ENCODE results near the gene ADGRE2.
"Not testable (repeated sequence)": the region's sequence is repeated elsewhere in the genome, so short reads cannot be mapped to it uniquely, and the experiment has no call there.

ADGRE2 gene

GRCh38 chr19:14778110-14778845 lies at the start of gene ADGRE2:
Gene ADGRE2 (minus strand): TSS chr19:14778560. CDS start chr19:14776756, 1,804 bp downstream.
- DNase-seq (ENCODE audit: low read depth) = not testable (repeated sequence)

DNA sequence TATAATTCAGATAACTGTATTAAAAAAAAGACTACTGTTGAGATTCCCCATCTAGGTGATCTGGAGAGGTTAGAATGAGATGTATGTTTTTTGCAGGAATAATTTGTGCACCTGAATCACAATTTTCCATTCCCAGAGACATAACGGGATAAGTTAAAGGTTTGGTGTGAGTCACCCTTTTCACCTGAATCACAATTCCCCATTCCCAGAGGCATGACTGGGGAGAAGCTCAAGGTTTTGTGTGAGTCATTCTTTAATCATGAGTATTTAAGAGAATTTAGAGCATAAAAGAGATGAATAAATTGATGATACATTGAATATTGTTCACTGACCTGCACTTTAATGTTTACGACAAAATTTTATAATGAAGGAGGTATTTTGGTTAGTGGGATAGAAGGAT lies 47.6 kb upstream of the ADGRE2 start:
- DNase-seq (ENCODE audit: low read depth) = peak; percentile 22

DNA sequence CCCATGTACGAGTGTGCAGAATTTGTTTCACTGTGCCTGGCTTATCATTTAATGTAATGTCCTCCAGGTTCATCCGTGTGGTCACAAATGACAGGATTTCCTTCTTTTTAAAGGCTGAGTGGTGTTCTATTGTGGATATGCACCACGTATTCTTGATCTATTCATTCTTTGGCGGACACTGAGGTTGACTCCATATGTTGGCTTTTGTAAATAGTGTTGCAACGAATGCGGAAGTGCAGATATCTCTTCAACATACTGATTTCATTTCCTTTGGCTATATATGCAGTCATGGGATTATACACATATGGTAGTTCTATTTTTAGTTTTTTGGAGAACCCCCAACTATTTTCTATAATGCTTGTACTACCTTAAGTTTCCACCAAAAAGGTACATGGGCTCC lies 43.6 kb upstream of the ADGRE2 start:
- no peak for DNase-seq (ENCODE audit: low read depth)

- DNase-seq (ENCODE audit: low read depth) = no peak
These were observed 40.2 kb upstream of the ADGRE2 start for GRCh38 chr19:14818588-14818987.

GRCh38 chr19:14817052-14817451 lies 38.7 kb upstream of the ADGRE2 start:
- no peak for DNase-seq (ENCODE audit: low read depth)

DNA sequence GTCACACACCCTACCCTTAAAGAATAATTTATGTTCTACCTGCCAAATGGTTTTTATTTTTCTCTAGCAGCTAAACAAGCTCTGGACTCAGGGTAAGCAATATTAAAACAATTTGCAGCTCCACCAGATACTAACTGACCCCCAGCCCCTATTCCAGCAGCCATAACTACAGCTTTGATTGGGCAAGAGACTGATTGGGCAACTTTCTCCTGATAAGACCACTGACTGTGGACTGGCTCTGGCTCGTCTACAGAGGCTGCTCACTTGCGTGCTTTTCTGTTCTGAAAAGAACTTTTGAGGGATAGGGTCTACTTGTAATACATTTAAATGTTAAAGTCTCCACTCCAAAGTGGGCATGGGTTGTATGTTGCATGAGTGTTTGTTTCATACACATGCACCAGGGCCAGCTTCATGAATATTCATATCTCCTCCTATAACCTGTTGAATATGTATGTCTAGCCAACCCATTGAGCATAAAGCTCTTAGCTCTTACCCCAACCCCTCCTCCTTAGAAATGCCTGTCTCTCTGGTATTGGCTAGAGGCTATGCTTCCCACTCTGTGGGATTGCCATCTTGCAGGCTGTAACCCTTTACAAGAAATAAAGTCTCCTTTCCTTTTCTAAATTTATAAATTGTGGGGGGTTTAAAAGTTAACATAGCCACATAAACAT lies 36.8 kb upstream of the ADGRE2 start:
- no peak for DNase-seq (ENCODE audit: low read depth)

- DNase-seq (ENCODE audit: low read depth) = no peak
These were observed 31.1 kb upstream of the ADGRE2 start for GRCh38 chr19:14809272-14810057.

DNA sequence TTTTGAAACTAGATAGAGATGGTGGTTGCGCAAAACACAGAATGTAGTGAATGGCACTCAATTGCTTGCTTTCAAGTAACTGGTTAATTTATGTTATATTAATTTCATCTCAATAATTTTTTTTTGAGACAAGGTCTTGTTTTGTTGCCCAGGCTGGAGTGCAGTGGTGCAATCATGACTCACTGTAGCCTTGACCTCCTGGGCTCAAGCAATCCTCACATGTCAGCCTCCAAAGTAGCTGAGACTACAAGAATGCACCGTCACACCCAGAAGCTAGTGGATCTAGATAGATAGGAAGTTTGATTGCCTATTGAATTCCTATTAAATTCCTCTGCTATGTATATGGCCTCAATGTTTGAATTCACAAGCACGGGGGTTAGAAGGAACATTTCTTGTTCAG lies 26.4 kb upstream of the ADGRE2 start:
- no peak for DNase-seq (ENCODE audit: low read depth)

DNA sequence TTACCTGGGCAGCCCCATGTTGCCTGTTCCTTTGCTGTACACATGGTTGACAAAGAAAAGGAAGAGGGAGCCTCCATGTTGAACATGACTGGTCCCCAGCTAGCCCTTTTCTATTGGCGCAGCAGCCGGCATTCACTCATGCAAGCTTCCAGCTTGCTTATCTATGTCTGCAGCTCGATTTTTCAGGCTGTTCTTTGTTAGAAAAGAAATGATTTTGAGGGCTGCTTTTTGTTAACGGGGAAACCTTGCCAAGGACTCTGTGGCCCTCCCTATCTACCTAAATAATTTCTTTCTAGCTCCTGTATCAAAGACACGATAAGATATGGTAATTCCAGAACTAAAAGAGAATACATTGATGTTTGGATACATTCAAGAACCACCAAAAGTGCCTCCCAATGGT lies 20.4 kb upstream of the ADGRE2 start:
- no peak for DNase-seq (ENCODE audit: low read depth)

DNA sequence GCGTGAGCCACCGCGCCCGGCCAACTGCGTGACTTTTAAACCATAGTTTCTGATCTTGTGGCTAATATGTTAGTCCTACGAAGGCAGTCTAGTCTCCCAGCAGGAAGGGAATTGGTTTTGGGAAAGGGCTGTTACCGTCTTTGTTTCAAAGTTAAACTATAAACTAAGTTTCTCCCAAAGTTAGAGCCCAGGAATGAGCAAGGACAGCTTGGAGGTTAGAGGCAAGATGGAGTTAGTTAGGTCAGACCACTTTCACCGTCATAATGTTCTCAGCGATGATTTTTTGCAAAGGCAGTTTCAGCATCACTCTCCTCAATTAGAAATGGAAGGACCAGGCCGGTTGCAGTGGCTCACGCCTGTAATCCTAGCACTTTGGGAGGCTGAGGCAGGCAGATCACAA lies 17.7 kb upstream of the ADGRE2 start:
- no peak for DNase-seq (ENCODE audit: low read depth)

- peak; percentile 15 for DNase-seq (ENCODE audit: low read depth)
These were observed 16.8 kb upstream of the ADGRE2 start for GRCh38 chr19:14795078-14795721.

GRCh38 chr19:14792250-14792649 lies 13.9 kb upstream of the ADGRE2 start:
- not testable (repeated sequence) for DNase-seq (ENCODE audit: low read depth)

GRCh38 chr19:14786421-14786851 lies 8.1 kb upstream of the ADGRE2 start:
- peak; percentile 26 for DNase-seq (ENCODE audit: low read depth)

DNA sequence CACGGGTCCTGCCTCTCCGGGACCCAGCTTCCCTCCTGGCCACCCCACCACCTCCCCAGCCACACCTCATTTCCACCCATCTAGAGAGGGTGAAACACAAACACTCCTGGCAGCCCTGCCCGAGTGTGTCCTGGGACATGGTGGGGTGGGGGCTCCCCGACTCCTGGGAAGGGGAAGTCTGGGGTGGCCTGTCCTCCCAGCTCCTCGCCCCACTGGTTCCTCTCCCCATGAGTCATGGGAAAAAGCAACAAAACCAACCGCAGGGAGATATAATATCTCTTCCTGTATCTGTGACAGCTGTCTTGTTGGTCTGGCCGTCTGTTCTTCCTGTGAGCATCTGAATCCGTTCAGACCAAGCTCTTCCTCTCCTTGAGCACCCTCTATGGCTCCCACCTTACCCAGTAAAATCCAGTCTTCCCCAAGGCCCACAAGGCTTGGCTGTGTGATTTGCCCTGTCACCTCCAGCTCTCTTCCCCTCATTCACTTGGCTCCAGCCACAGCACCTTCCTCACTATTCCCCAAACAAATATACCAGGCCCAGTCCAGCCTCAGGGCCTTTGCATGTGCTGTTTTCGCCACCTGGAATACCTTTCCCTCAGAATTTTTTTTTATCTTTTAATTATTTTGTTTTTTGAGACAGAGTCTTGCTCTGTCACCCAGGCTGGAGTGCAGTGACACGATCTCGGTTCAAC lies 6.9 kb upstream of the ADGRE2 start:
- DNase-seq (ENCODE audit: low read depth) = peak; percentile 80

GRCh38 chr19:14784730-14785101 lies 6.4 kb upstream of the ADGRE2 start:
- DNase-seq (ENCODE audit: low read depth) = peak; percentile 76

GRCh38 chr19:14783410-14783998 lies 5.1 kb upstream of the ADGRE2 start:
- DNase-seq (ENCODE audit: low read depth) = not testable (repeated sequence)

DNA sequence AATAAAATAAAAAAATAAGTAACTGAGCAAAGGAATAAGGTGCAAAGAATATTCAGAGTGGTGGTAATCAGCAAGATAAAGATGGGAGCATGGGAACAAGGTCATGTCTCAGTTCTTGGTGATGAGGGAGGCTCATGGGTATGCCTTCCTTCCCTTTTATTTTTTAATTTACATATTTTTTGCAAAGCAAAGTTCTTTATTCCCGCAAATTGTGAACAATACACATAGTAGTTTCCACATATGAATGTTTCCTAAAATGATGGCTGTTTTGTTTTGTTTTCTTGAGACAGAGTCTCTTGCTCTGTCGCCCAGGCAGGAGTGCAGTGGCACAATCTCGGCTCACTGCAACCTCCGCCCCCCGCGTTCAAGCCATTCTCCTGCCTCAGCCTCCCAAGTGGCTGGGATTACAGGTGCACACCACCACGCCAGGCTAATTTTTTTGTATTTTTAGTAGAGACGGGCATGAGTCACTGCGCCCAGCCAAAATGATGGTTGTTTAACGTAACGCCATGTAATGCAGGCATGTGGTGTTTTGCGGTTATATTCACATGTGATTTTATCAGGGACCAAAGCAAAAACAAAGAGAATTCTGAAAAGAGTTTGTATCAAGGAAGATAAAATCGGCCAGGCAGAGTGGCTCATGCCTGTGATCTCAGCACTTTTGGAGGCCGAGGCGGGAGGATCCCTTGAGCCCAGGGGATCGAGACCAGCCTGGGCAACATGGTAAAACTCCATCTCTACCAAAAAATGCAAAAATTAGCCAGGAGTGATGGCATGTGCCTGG lies 4.5 kb upstream of the ADGRE2 start:
- DNase-seq (ENCODE audit: low read depth) = no peak

GRCh38 chr19:14781713-14782536 lies 3.6 kb upstream of the ADGRE2 start:
- DNase-seq (ENCODE audit: low read depth) = not testable (repeated sequence)

DNA sequence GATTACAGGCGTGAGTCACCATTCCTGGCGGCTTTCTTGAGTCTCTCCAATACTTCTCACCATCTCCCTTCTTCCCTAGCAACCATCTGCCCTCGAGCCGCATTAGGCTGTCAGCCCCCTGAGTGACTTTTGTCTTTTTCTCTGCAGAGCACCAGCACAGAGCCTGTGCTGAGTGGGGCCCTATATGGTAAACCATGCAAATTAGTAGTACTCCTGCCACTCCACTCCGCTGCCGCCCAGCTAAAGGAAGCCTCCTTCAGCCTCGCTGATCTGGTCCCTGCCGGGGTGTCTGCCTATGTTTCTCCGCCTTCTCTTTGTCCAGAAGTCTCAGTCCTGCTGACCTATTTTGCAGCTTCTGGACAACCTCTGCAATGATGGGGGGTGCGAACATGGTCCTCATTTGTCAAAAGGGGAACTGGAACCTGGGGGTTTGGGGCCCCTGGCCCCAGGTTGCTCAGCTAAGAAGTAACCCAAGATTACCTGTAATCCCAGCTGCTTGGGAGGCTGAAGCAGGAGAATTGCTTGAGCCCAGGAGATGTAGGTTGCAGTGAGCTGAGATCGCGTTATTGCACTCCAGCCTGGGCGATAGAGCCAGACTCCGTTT lies 2.4 kb upstream of the ADGRE2 start:
- not testable (repeated sequence) for DNase-seq (ENCODE audit: low read depth)

Measured in ELR (cell line).